Progenitor cell of endocrine pancreas (in vitro differentiated cells): Measurements from ENCODE around the gene ACMSD. TPM values are rescaled to one million over a fixed set of nuclear protein-coding genes. Genes with fewer than 3 reads are reported as not detected.

Experiments
- DNase-seq: peaks from one replicate; pipeline ENCODE4 v3.0.0; 2021; ENCODE audit warnings: low spot score; ENCODE audit not compliant: unreplicated experiment
- H3K27ac Mint-ChIP-seq: 2 replicates; pipeline ENCODE4 v1.8.0; 2021; ENCODE audit warnings: mild to moderate bottlenecking, moderate library complexity, mixed read lengths
- H3K27me3 Mint-ChIP-seq: 2 replicates; pipeline ENCODE4 v1.8.0; 2021; ENCODE audit warnings: mixed read lengths
- H3K36me3 Mint-ChIP-seq: 2 replicates; pipeline ENCODE4 v1.8.0; 2022; ENCODE audit warnings: mixed read lengths; ENCODE audit not compliant: insufficient read depth
- H3K4me1 Mint-ChIP-seq: 2 replicates; pipeline ENCODE4 v1.8.0; 2021; ENCODE audit warnings: low read depth, mixed read lengths
- H3K4me3 Mint-ChIP-seq: 2 replicates; pipeline ENCODE4 v1.8.0; 2021; ENCODE audit warnings: low read depth, mild to moderate bottlenecking, moderate library complexity, mixed read lengths
- H3K9me3 Mint-ChIP-seq: 2 replicates; pipeline ENCODE4 v1.8.0; 2021; ENCODE audit warnings: low read depth, mixed read lengths
- long read RNA-seq: library from polyadenylated mRNA; unstranded; transcript quantifications from one replicate; pipeline ENCODE4 v2.0.0, GENCODE V29; 2020
- total RNA-seq: library from RNA; stranded (reverse); gene quantifications from 2 replicates; pipeline ENCODE4 v1.2.1, GENCODE V29; 2021
- TF ChIP-seq, protein P1 (sequence below): fragments of 200-600 bp; sonication (generic); IDR thresholded peaks from one replicate; pipeline ENCODE4 v1.5.0; 2021; ENCODE audit warnings: antibody characterized with exemption, mild to moderate bottlenecking; ENCODE audit not compliant: unreplicated experiment

Gene ACMSD
- total RNA-seq = not detected in 2 replicates
- long read RNA-seq, partial matches to known transcripts = 0 of 3 reads
- long read RNA-seq, other reads (novel, unspliced or antisense) = 3 of 3 reads

DNA sequence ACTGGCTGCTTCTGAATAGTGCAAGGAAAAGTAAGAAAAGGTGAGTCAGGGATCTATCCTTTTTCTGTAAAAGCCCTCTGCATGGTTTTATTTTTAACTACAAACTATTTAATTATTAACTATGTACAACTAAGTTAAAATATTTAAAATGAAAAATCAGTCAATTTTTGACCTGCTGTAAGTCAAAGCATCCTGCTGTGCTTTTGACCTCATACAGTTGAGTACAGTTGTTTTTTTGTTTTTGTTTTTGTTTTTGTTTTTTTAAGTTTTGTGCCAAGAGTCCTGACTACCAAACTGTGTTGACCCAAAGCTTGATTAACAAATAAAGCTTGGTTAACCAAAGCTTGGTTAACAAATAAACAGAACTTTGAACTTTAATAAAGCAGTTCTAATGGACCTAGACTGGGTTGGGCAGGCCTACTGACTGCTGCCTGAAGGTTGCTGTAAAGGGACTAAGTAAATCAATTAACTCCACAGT lies at the start of gene ACMSD:
Gene ACMSD, plus strand, starts transcription at position 474 of the 478 bp plus-strand sequence. CDS start 67 bp downstream, outside the sequence.
- peaks cover 23% of the 10 kb centered on the region for H3K9me3 Mint-ChIP-seq
- TF ChIP-seq, protein P1, sequence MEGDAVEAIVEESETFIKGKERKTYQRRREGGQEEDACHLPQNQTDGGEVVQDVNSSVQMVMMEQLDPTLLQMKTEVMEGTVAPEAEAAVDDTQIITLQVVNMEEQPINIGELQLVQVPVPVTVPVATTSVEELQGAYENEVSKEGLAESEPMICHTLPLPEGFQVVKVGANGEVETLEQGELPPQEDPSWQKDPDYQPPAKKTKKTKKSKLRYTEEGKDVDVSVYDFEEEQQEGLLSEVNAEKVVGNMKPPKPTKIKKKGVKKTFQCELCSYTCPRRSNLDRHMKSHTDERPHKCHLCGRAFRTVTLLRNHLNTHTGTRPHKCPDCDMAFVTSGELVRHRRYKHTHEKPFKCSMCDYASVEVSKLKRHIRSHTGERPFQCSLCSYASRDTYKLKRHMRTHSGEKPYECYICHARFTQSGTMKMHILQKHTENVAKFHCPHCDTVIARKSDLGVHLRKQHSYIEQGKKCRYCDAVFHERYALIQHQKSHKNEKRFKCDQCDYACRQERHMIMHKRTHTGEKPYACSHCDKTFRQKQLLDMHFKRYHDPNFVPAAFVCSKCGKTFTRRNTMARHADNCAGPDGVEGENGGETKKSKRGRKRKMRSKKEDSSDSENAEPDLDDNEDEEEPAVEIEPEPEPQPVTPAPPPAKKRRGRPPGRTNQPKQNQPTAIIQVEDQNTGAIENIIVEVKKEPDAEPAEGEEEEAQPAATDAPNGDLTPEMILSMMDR = no peak
- peaks cover 4% of the 10 kb centered on the region for H3K36me3 Mint-ChIP-seq
- H3K27me3 Mint-ChIP-seq = no peaks in the 10 kb centered on the region
- peaks cover 11% of the 10 kb centered on the region for H3K4me1 Mint-ChIP-seq
- DNase-seq = no peak
- H3K27ac Mint-ChIP-seq = no peak within 1 kb of the TSS
- no peak within 1 kb of the TSS for H3K4me3 Mint-ChIP-seq

DNA sequence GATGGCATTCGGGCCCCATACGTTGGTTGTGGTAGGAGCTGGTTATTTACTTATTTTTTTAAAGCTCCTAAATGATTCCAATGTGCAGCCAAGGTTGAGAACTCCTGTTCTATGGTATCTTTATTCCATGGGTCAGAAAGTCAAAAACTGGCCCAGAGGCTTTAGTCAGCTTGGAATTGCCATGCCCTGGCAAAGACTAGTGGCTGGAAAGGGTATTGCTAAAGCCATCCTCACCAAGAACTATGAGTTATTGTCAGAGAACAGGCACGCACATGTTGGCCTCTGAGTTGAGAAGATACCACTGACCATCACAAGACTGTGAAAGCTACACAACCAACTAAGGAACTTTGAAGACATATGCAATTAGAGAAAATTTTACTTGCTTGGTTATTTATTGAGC lies 47.9 kb upstream of the ACMSD start:
- H3K36me3 Mint-ChIP-seq = no peaks in the 10 kb centered on the region
- DNase-seq = no peak
- peaks cover 3% of the 10 kb centered on the region for H3K4me1 Mint-ChIP-seq
- TF ChIP-seq, protein P1 = peak; percentile 26
- no peaks in the 10 kb centered on the region for H3K27me3 Mint-ChIP-seq
- no peak overlapping the region for H3K4me3 Mint-ChIP-seq
- peaks cover 4% of the 10 kb centered on the region for H3K9me3 Mint-ChIP-seq
- no peak overlapping the region for H3K27ac Mint-ChIP-seq

DNA sequence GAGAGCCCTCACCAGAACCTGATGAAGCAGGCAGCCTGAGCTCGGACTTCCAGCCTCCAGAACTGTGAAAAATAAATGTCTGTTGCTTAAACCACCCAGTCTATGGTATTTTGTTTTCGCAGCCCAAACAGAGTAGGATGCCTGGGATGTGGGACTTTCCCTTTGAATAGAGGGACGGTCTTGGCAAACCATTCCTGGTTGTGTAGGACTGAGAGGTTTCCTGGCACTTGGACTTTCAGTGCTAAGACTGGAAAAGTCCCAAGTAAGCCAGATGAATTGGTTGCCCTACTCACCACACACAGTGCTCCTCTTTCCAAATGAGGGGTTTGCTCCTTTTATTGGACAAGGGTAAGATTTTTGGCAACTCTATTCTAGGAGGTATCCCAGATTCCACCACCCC lies 46.8 kb upstream of the ACMSD start:
- Mint-ChIP-seq H3K27ac (no peak overlapping the region), H3K4me1 (peaks cover 3% of the 10 kb centered on the region), H3K4me3 (no peak overlapping the region), H3K27me3 (no peaks in the 10 kb centered on the region), H3K9me3 (peaks cover 4% of the 10 kb centered on the region), H3K36me3 (no peaks in the 10 kb centered on the region)
- no peak for DNase-seq
- TF ChIP-seq, protein P1 = no peak

DNA sequence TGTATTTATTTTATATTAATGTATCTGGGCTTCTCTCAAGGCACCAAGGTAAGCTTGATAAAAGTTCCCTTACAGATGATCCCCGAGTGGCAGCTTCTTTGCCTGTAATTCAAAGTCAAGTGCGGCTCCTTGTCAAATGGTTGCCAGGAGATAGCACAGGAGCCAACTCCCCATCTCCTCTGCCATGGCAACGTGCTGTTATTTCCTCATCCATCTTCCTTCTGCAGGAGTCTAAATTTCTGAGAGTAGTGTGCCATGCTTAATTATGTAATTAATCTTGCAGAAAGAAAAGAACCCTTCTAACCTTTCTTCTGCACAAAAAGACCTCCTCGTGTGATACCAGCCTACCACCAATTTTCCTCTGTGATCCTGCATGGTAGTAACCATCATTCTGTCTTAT lies 46.2 kb upstream of the ACMSD start:
- TF ChIP-seq, protein P1 = no peak
- Mint-ChIP-seq H3K9me3 (peaks cover 4% of the 10 kb centered on the region), H3K4me1 (peaks cover 3% of the 10 kb centered on the region), H3K27me3 (peaks cover 2% of the 10 kb centered on the region), H3K4me3 (no peak overlapping the region), H3K36me3 (no peaks in the 10 kb centered on the region), H3K27ac (no peak overlapping the region)
- no peak for DNase-seq

DNA sequence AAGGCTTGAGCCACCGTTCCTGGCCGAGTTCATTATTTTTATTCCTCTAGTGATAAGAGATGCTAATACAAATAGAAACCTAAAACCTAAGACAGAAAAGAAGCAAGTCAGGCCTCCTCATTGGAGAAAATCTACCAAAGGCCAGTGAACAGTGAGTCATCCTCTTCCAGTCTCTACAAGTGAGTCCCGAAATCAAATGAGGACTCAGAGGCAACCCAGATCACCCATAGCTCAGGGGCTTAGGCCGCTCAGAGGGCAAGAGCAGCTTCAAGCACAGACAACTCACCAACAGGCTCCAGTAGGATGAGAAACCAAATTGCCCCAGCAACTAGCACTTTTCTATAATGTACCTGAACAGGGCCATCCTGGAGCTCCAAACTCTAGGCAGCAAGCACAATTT lies 42.7 kb upstream of the ACMSD start:
- TF ChIP-seq, protein P1 = no peak
- no peak overlapping the region for H3K27ac Mint-ChIP-seq
- no peak overlapping the region for H3K4me3 Mint-ChIP-seq
- no peaks in the 10 kb centered on the region for H3K36me3 Mint-ChIP-seq
- DNase-seq = no peak
- H3K4me1 Mint-ChIP-seq = peaks cover 3% of the 10 kb centered on the region
- H3K27me3 Mint-ChIP-seq = peaks cover 3% of the 10 kb centered on the region
- H3K9me3 Mint-ChIP-seq = peaks cover 4% of the 10 kb centered on the region
